HepG2 (cell line): ENCODE results near the gene C1orf35. TPM values are rescaled to one million over a fixed set of nuclear protein-coding genes. Genes with fewer than 3 reads are reported as not detected.

Source experiments
- AGO1 ChIP-seq: fragments of 200-400 bp; formaldehyde crosslinking; IDR thresholded peaks from 2 replicates; pipeline ENCODE4 v1.6.1; 2017; ENCODE audit warnings: mild to moderate bottlenecking, low read depth, low read length, moderate library complexity; ENCODE audit not compliant: poor library complexity, severe bottlenecking
- BRF2 ChIP-seq: sonication (generic); formaldehyde crosslinking; IDR thresholded peaks from 2 replicates; pipeline ENCODE4 v1.8.1; 2022; ENCODE audit warnings: mild to moderate bottlenecking, missing genetic modification reagents
- CC2D1A ChIP-seq: sonication (generic); formaldehyde crosslinking; IDR thresholded peaks from 2 replicates; pipeline ENCODE4 v1.8.1; 2023; ENCODE audit warnings: mild to moderate bottlenecking, missing genetic modification reagents
- CREM ChIP-seq, 2 experiments: sonication (generic) in 1 of 2; formaldehyde crosslinking in 1 of 2; IDR thresholded peaks; 2 replicates each; pipeline versions ENCODE4 v1.4.0 to v1.6.1; 2016 to 2020; ENCODE audit warnings: antibody characterized with exemption in 1 of 2, mild to moderate bottlenecking in 1 of 2, missing genetic modification reagents in 1 of 2
- FIP1L1 ChIP-seq: fragments of 200-400 bp; formaldehyde crosslinking; IDR thresholded peaks from 2 replicates; pipeline ENCODE4 v1.6.1; 2018; ENCODE audit warnings: low read depth, mild to moderate bottlenecking, low read length, moderate library complexity, borderline replicate concordance; ENCODE audit not compliant: insufficient read depth
- HNRNPL ChIP-seq: fragments of 200-400 bp; formaldehyde crosslinking; IDR thresholded peaks from 2 replicates; pipeline ENCODE4 v1.6.1; 2017; ENCODE audit warnings: mild to moderate bottlenecking, low read depth, low read length
- KDM6A ChIP-seq: IDR thresholded peaks from 2 replicates; pipeline ENCODE4 v1.6.1; 2016; ENCODE audit warnings: low read depth
- MBD4 ChIP-seq: IDR thresholded peaks from 2 replicates; pipeline ENCODE4 v1.6.1; 2012; ENCODE audit warnings: low read length, inconsistent platforms, borderline replicate concordance
- MXD4 ChIP-seq: IDR thresholded peaks from 2 replicates; pipeline ENCODE4 v1.6.1; 2016; ENCODE audit warnings: mild to moderate bottlenecking, missing biosample characterization, missing genetic modification reagents
- NFRKB ChIP-seq: fragments of 450-650 bp; IDR thresholded peaks from 2 replicates; pipeline ENCODE4 v1.6.1; 2017
- POLR2AphosphoS2 ChIP-seq: IDR thresholded peaks from 2 replicates; pipeline ENCODE4 v1.6.1; 2011; ENCODE audit warnings: low read depth, low read length, improper control_type of control experiment
- PPARG ChIP-seq: conservative IDR thresholded peaks from 2 replicates; pipeline ENCODE4 v1.6.1; 2016; ENCODE audit warnings: missing biosample characterization, missing genetic modification reagents
- PRDM4 ChIP-seq: sonication (generic); formaldehyde crosslinking; IDR thresholded peaks from 2 replicates; pipeline ENCODE4 v1.9.0; 2021; ENCODE audit warnings: missing genetic modification reagents, borderline replicate concordance
- SAFB2 ChIP-seq: sonication (generic); formaldehyde crosslinking; IDR thresholded peaks from 2 replicates; pipeline ENCODE4 v1.5.1; 2020; ENCODE audit warnings: missing genetic modification reagents, low read depth, mild to moderate bottlenecking, borderline replicate concordance
- ZBTB43 ChIP-seq: sonication (generic); formaldehyde crosslinking; conservative IDR thresholded peaks from 2 replicates; pipeline ENCODE4 v1.4.0; 2020; ENCODE audit warnings: missing genetic modification reagents
- ZFP91 ChIP-seq: sonication (generic); formaldehyde crosslinking; IDR thresholded peaks from 2 replicates; pipeline ENCODE4 v1.9.0; 2022; ENCODE audit warnings: missing genetic modification reagents, mild to moderate bottlenecking, borderline replicate concordance
- ZNF264 ChIP-seq: sonication (generic); formaldehyde crosslinking; IDR thresholded peaks from 2 replicates; pipeline ENCODE4 v1.4.0; 2020; ENCODE audit warnings: missing genetic modification reagents
- ZNF335 ChIP-seq: sonication (generic); formaldehyde crosslinking; IDR thresholded peaks from 2 replicates; pipeline ENCODE4 v1.4.0; 2020; ENCODE audit warnings: missing genetic modification reagents
- ZNF510 ChIP-seq: sonication (generic); formaldehyde crosslinking; IDR thresholded peaks from 2 replicates; pipeline ENCODE4 v1.4.0; 2020; ENCODE audit warnings: low read depth, mild to moderate bottlenecking, missing genetic modification reagents
- ZNF879 ChIP-seq: sonication (generic); formaldehyde crosslinking; IDR thresholded peaks from 2 replicates; pipeline ENCODE4 v1.8.1; 2023; ENCODE audit warnings: missing genetic modification reagents
- polyA plus RNA-seq, 8 experiments: library from polyadenylated mRNA; depleted of rRNA in 3 of 8; stranded (reverse) in 7 of 8; unstranded in 1 of 8; fragments of >200 nt; fragmentation: Illumina TruSeq in 4 of 8; extraction: Trizol in 4 of 8; gene quantifications; 2 replicates each; pipeline versions ENCODE4 v1.2.1 to v1.2.3, GENCODE V29; 2011 to 2016; ENCODE audit warnings: low read depth in 4 of 8, missing spikeins in 1 of 8, mixed read lengths in 1 of 8; ENCODE audit not compliant: insufficient read depth in 1 of 8
- total RNA-seq, 5 experiments: library from RNA; depleted of rRNA; stranded (reverse); fragments of >200 nt; fragmentation: Illumina TruSeq; extraction: Trizol; gene quantifications; 2 replicates each; pipeline ENCODE4 v1.2.3, GENCODE V29; 2016; ENCODE audit warnings: low read depth in 1 of 5
- TF ChIP-seq, protein P1 (sequence below): sonication (generic); formaldehyde crosslinking; IDR thresholded peaks from 2 replicates; pipeline ENCODE4 v1.9.0; 2021; ENCODE audit warnings: missing genetic modification reagents, mild to moderate bottlenecking, borderline replicate concordance

The C1orf35 gene
- total and polyA plus RNA-seq, 2 of the 13 experiments (the other 11 are each of a cell fraction or from before 2014, with no cell fraction given), result 8.1 to 19.3 TPM

DNA sequence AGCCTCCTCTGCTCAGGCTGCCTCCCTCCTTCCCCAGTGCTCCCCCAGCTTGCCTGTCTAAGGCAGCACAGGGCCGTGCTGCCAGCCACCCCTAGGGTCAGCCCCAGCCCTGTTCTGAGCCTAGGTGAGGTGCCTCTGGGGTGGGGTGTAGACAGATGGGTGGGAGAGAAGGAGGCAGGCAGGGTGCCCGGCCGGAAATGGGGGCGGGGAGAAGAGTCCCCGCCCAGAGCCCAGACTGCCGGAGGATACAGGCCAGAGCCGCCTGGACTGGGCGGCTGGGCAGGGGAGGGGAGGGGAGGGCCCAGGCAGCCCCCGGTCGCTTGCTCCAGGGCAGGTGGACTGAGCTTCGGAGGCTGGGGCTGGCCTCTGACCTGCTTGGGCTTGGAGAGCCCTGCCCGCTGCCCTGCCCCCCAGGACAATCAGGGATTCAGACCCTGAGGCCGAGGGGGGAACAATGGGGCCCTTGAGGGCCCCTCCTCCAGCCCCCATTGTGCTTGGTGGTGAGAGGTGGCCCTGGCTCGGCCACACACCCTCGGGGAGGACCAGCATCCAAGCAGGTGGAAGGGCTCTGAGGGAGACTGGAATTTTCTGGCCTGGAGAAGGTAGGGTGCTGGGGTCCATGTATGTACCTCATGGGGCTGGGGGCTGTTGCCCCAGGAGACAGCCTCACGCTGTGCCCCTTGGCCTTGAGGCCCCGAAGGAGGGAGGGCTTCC lies 46.4 kb upstream of the C1orf35 start, which contains the start of gene GJC2 (continued):
- TF ChIP-seq ZBTB43 (CRISPR knock-in tag) (peak; percentile 67; the same call in 1 of the 2 replicates), NFRKB (no peak), PPARG (CRISPR knock-in tag) (peak; percentile 86), MBD4 (no peak), BRF2 (CRISPR knock-in tag) (no peak), PRDM4 (no peak), ZNF510 (CRISPR knock-in tag) (no peak), KDM6A (CRISPR knock-in tag) (no peak), ZNF335 (CRISPR knock-in tag) (no peak), MXD4 (CRISPR knock-in tag) (no peak), POLR2AphosphoS2 (no peak), ZNF879 (CRISPR knock-in tag) (no peak), FIP1L1 (no peak; the same call in 1 of the 2 replicates), SAFB2 (CRISPR knock-in tag) (no peak), ZFP91 (CRISPR knock-in tag) (no peak), CREM (IDR thresholded peaks at IDR 0.05) (no peak), CREM (CRISPR knock-in tag; IDR thresholded peaks at IDR 0.05) (no peak), HNRNPL (no peak), ZNF264 (no peak), CC2D1A (CRISPR knock-in tag) (no peak), AGO1 (no peak)
- TF ChIP-seq, protein P1, sequence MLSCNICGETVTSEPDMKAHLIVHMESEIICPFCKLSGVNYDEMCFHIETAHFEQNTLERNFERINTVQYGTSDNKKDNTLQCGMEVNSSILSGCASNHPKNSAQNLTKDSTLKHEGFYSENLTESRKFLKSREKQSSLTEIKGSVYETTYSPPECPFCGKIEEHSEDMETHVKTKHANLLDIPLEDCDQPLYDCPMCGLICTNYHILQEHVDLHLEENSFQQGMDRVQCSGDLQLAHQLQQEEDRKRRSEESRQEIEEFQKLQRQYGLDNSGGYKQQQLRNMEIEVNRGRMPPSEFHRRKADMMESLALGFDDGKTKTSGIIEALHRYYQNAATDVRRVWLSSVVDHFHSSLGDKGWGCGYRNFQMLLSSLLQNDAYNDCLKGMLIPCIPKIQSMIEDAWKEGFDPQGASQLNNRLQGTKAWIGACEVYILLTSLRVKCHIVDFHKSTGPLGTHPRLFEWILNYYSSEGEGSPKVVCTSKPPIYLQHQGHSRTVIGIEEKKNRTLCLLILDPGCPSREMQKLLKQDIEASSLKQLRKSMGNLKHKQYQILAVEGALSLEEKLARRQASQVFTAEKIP (CRISPR knock-in tag), result no peak
